ENCODE data around the gene SLC6A18.
A peak's percentile ranks its signal among the peaks of the same experiment; 100 is the strongest.

The SLC6A18 gene

GRCh38 chr5:1294835-1295649 lies 69.9 kb downstream of the SLC6A18 start, which contains the start of gene TERT:
TERT (minus strand) TSS chr5:1295068; CDS start chr5:1294989, 79 bp downstream.
- peak; percentile 73 for DNase-seq

- no peak for DNase-seq
These were observed 70.5 kb downstream of the SLC6A18 start for GRCh38 chr5:1295650-1296037.

Measured in CD4-positive, alpha-beta T cell treated with Interleukin-15 for 1 hour (primary cell).